IMR-90 (cell line): ENCODE results near the gene FAM120A. TPM values are rescaled to one million over a fixed set of nuclear protein-coding genes. Genes with fewer than 3 reads are reported as not detected.

ENCODE experiments used
- ATAC-seq: fragments of 200-7000 bp; cut with Tn5 transposase; 2 replicates; pipeline ENCODE4 v1.9.1; 2020; ENCODE audit warnings: low read depth, mild to moderate bottlenecking, moderate library complexity
- BruUV-seq: library from RNA; stranded (reverse); fragments of 400-500 nt; replicated peaks from 2 replicates; lab custom pipeline; 2021; lab: Mats Ljungman, UMichigan
- CTCF ChIA-PET: fragments of 300-600 bp; formaldehyde crosslinking; extraction: SDS; loops from one replicate; lab custom pipeline; 2021; ENCODE audit warnings: antibody characterized with exemption; lab: Yijun Ruan, JAX
- POLR2A ChIA-PET: fragments of 300-600 bp; sonication (Branson Sonifier 250); formaldehyde crosslinking; loops from one replicate; lab custom pipeline; 2022; ENCODE audit warnings: antibody characterized with exemption; ENCODE audit not compliant: unreplicated experiment; lab: Charles Lee
- DNase-seq: peaks from one replicate; pipeline ENCODE4 v3.0.0; 2013
- H2AFZ ChIP-seq: replicated peaks from 2 replicates; pipeline ENCODE3; 2013; ENCODE audit warnings: low read length, mild to moderate bottlenecking; ENCODE audit not compliant: poor library complexity
- H2AK5ac ChIP-seq: 2 replicates; pipeline ENCODE4 v1.6.1; 2013; ENCODE audit warnings: low read depth, low read length, inconsistent platforms
- H2AK9ac ChIP-seq: replicated peaks from 2 replicates; pipeline ENCODE3; 2013; ENCODE audit warnings: mild to moderate bottlenecking, low read depth, low read length, moderate library complexity; ENCODE audit not compliant: poor library complexity
- H2BK120ac ChIP-seq: 2 replicates; pipeline ENCODE4 v1.6.1; 2013; ENCODE audit warnings: low read depth, low read length, inconsistent platforms
- H2BK15ac ChIP-seq: 3 replicates; pipeline ENCODE4 v1.6.1; 2013; ENCODE audit warnings: low read depth, low read length, inconsistent platforms
- H2BK20ac ChIP-seq: 2 replicates; pipeline ENCODE4 v1.6.1; 2013; ENCODE audit warnings: low read depth, mild to moderate bottlenecking, inconsistent platforms, low read length, moderate library complexity
- H2BK5ac ChIP-seq: 2 replicates; pipeline ENCODE4 v1.6.1; 2013; ENCODE audit warnings: mild to moderate bottlenecking, low read depth, low read length, inconsistent platforms; ENCODE audit not compliant: poor library complexity, severe bottlenecking
- H3K14ac ChIP-seq: replicated peaks from 2 replicates; pipeline ENCODE4 v1.6.1; 2013; ENCODE audit warnings: low read depth, low read length, inconsistent platforms
- H3K18ac ChIP-seq: 2 replicates; pipeline ENCODE4 v1.6.1; 2013; ENCODE audit warnings: low read depth, low read length, control low read depth
- H3K23ac ChIP-seq: 2 replicates; pipeline ENCODE4 v1.6.1; 2013; ENCODE audit warnings: low read depth, low read length, inconsistent platforms
- H3K27ac ChIP-seq: 2 replicates; pipeline ENCODE4 v1.5.1; 2013; ENCODE audit warnings: mild to moderate bottlenecking, control low read depth, low read length; ENCODE audit not compliant: insufficient read depth
- H3K27me3 ChIP-seq: 2 replicates; pipeline ENCODE4 v1.6.1; 2013; ENCODE audit warnings: low read length; ENCODE audit not compliant: control insufficient read depth, insufficient read depth
- H3K36me3 ChIP-seq: 2 replicates; pipeline ENCODE4 v1.6.1; 2013; ENCODE audit warnings: low read length, mixed read lengths; ENCODE audit not compliant: control insufficient read depth, insufficient read depth
- H3K4ac ChIP-seq: 2 replicates; pipeline ENCODE4 v1.6.1; 2013; ENCODE audit warnings: low read depth, low read length, inconsistent platforms
- H3K4me1 ChIP-seq: 2 replicates; pipeline ENCODE4 v1.6.1; 2013; ENCODE audit warnings: low read length, mixed read lengths; ENCODE audit not compliant: control insufficient read depth, insufficient read depth
- H3K4me2 ChIP-seq: 2 replicates; pipeline ENCODE4 v1.6.1; 2013; ENCODE audit warnings: low read depth, mild to moderate bottlenecking, control low read depth, low read length, moderate library complexity
- H3K4me3 ChIP-seq: 2 replicates; pipeline ENCODE4 v1.5.1; 2013; ENCODE audit warnings: low read depth, mild to moderate bottlenecking, control low read depth, low read length, moderate library complexity; ENCODE audit not compliant: insufficient read depth
- H3K56ac ChIP-seq: 2 replicates; pipeline ENCODE4 v1.6.1; 2013; ENCODE audit warnings: low read length, inconsistent platforms; ENCODE audit not compliant: insufficient read depth; ENCODE audit errors: extremely low read depth
- H3K79me1 ChIP-seq, 2 experiments: 2 replicates each; pipeline ENCODE4 v1.6.1; 2013; ENCODE audit warnings: low read length in 2 of 2, inconsistent platforms in 1 of 2, low read depth in 1 of 2
- H3K9ac ChIP-seq: 2 replicates; pipeline ENCODE4 v1.6.1; 2013; ENCODE audit warnings: low read depth, low read length, control low read depth
- H3K9me1 ChIP-seq: 2 replicates; pipeline ENCODE4 v1.6.1; 2013; ENCODE audit warnings: low read length, inconsistent platforms; ENCODE audit not compliant: insufficient read depth
- H3K9me3 ChIP-seq: 2 replicates; pipeline ENCODE4 v1.6.1; 2013; ENCODE audit warnings: low read length; ENCODE audit not compliant: control insufficient read depth, insufficient read depth
- H4K20me1 ChIP-seq: 2 replicates; pipeline ENCODE4 v1.6.1; 2013; ENCODE audit warnings: low read length, inconsistent platforms; ENCODE audit not compliant: insufficient read depth
- H4K5ac ChIP-seq: 2 replicates; pipeline ENCODE4 v1.6.1; 2013; ENCODE audit warnings: mild to moderate bottlenecking, low read depth, low read length, control low read depth
- H4K8ac ChIP-seq, 2 experiments: 2 replicates each; pipeline ENCODE4 v1.6.1; 2013; ENCODE audit warnings: low read depth in 2 of 2, low read length in 2 of 2, control low read depth in 1 of 2, inconsistent platforms in 1 of 2
- H4K91ac ChIP-seq: 2 replicates; pipeline ENCODE4 v1.6.1; 2013; ENCODE audit warnings: low read depth, low read length, inconsistent platforms; ENCODE audit not compliant: insufficient read depth
- CTCF ChIP-seq: conservative IDR thresholded peaks from 2 replicates; pipeline ENCODE4 v1.5.1; 2012; ENCODE audit warnings: mild to moderate bottlenecking, low read depth, low read length, improper control_type of control experiment
- ELK1 ChIP-seq: fragments of 150-350 bp; IDR thresholded peaks from 2 replicates; pipeline ENCODE4 v1.6.1; 2016; ENCODE audit warnings: low read depth, mild to moderate bottlenecking, low read length, moderate library complexity, borderline replicate concordance
- MXI1 ChIP-seq: IDR thresholded peaks from 2 replicates; pipeline ENCODE4 v1.6.1; 2012; ENCODE audit warnings: low read depth, mild to moderate bottlenecking, low read length, moderate library complexity, borderline replicate concordance
- SMC3 ChIP-seq: fragments of 150-350 bp; IDR thresholded peaks from 2 replicates; pipeline ENCODE4 v1.6.1; 2016; ENCODE audit warnings: low read depth, mild to moderate bottlenecking, antibody characterized with exemption, low read length, moderate library complexity
- WGBS, 2 experiments: methylation state at CpG; one replicate each; pipeline versions ENCODE4 v1.1.5 to v1.1.7; 2013; ENCODE audit warnings: missing lambda C conversion rate in 2 of 2; ENCODE audit not compliant: insufficient read length in 1 of 2; ENCODE audit errors: extremely low coverage in 2 of 2; 5-methylcytosine and 5-hydroxymethylcytosine counted together
- dilution Hi-C: fragments of 300-500 bp; cut with HindIII; formaldehyde crosslinking; loops from one replicate; pipeline ENCODE4 v1.14.3; 2018; ENCODE audit warnings: low sequenced_read_pairs; ENCODE audit not compliant: unreplicated experiment
- in situ Hi-C: fragments of 300-500 bp; cut with MboI; formaldehyde crosslinking; loops from 3 replicates; pipeline ENCODE4 v1.14.3; 2019; ENCODE audit warnings: low sequenced_read_pairs, inconsistent platforms, mixed read lengths
- intact Hi-C: fragments of 100-400 bp; cut with micrococcal nuclease; formaldehyde crosslinking; loops from 2 replicates; pipeline ENCODE4 v1.10.0; 2022
- polyA plus RNA-seq, 3 experiments: library from polyadenylated mRNA; depleted of rRNA; stranded (reverse); fragments of >200 nt; gene quantifications; 2 replicates each; pipeline ENCODE4 v1.2.3, GENCODE V29; 2012; ENCODE audit warnings: low replicate concordance in 1 of 3
- total RNA-seq: library from RNA; depleted of rRNA; stranded (reverse); fragments of >200 nt; gene quantifications from 2 replicates; pipeline ENCODE4 v1.2.3, GENCODE V29; 2012

Gene FAM120A
- total and polyA plus RNA-seq, 2 of the 4 experiments (the other 2 are of a cell fraction): 61.6 to 75.1 TPM

GRCh38 chr9:93586290-93587057 is 135.0 kb downstream of the FAM120A start:
- no peak for TF ChIP-seq SMC3
- no peak for TF ChIP-seq MXI1
- TF ChIP-seq ELK1: no peak
- no peak for TF ChIP-seq CTCF
- Histone ChIP-seq H3K36me3 (no peaks in the 10 kb centered on the region), H3K27ac (no peak overlapping the region), H2BK20ac (no peak overlapping the region), H2AK9ac (no peak overlapping the region), H3K4me2 (no peak overlapping the region), H3K9me1 (peaks cover 20% of the 10 kb centered on the region; the same call in 1 of the 2 replicates), H3K56ac (no peak overlapping the region), H2BK15ac (no peak overlapping the region), H2BK120ac (no peak overlapping the region), H3K4ac (no peak overlapping the region), H4K5ac (no peak overlapping the region), H3K9ac (no peak overlapping the region), H3K23ac (no peak overlapping the region), H4K20me1 (peaks cover 75% of the 10 kb centered on the region), H2AFZ (no peak overlapping the region), H4K8ac (no peak overlapping the region), H3K79me1 (peaks cover 26 to 83% of the 10 kb centered on the region in 2 experiments), H3K18ac (no peak overlapping the region), H3K4me1 (peaks cover 6% of the 10 kb centered on the region), H2AK5ac (no peak overlapping the region), H4K91ac (no peak overlapping the region), H3K4me3 (no peak overlapping the region), H3K27me3 (no peaks in the 10 kb centered on the region), H3K9me3 (peaks cover 3% of the 10 kb centered on the region; the same call in 1 of the 2 replicates), H2BK5ac (no peak overlapping the region), H3K14ac (no peak overlapping the region)
- no peak for ATAC-seq
- dilution Hi-C loops (no loop called here), intact Hi-C loops (no loop called here), in situ Hi-C loops (no loop called here)
- DNase-seq: no peak
- WGBS, 2 experiments: 94% methylated on average over 6 of the region's 13 CpGs; no CpG with 5 or more reads in 1 of the 2 experiments
- no TSS peak for BruUV-seq
- CTCF ChIA-PET: no interaction called here
- POLR2A ChIA-PET: no interaction called here
